GM12878 (cell line): ENCODE data around the gene GLMN.

Experiments used
- BHLHE40 ChIP-seq, 2 experiments: fragments of 450-650 bp in 1 of 2; IDR thresholded peaks; 2 replicates each; pipeline ENCODE4 v1.6.1; 2011 to 2017; ENCODE audit warnings: low read depth in 2 of 2, borderline replicate concordance in 1 of 2, improper control_type of control experiment in 1 of 2, low read length in 1 of 2, mild to moderate bottlenecking in 1 of 2
- CHD2 ChIP-seq: IDR thresholded peaks from 2 replicates; pipeline ENCODE4 v1.6.1; 2011; ENCODE audit warnings: low read depth, low read length, improper control_type of control experiment, borderline replicate concordance
- FOXM1 ChIP-seq: IDR thresholded peaks from 2 replicates; pipeline ENCODE4 v1.6.1; 2012; ENCODE audit warnings: low read depth, mild to moderate bottlenecking, inconsistent platforms, low read length, moderate library complexity
- MEF2A ChIP-seq: IDR thresholded peaks from 2 replicates; pipeline ENCODE4 v1.6.1; 2011; ENCODE audit warnings: low read depth, mild to moderate bottlenecking, low read length, moderate library complexity; ENCODE audit not compliant: insufficient read depth
- POLR2A ChIP-seq: IDR thresholded peaks from 2 replicates; pipeline ENCODE4 v1.6.1; 2011; ENCODE audit warnings: low read depth, mild to moderate bottlenecking, low read length
- TF ChIP-seq, protein P1 (sequence below), 3 experiments: IDR thresholded peaks in 2 of 3; conservative IDR thresholded peaks in 1 of 3; 2 replicates each; pipeline ENCODE4 v1.5.1; 2011; ENCODE audit warnings: low read depth in 3 of 3, low read length in 3 of 3, mild to moderate bottlenecking in 3 of 3, control low read depth in 2 of 3, moderate library complexity in 2 of 3, inconsistent platforms in 1 of 3, mixed read lengths in 1 of 3; ENCODE audit not compliant: control insufficient read depth in 2 of 3, insufficient read depth in 1 of 3; ENCODE audit errors: extremely low read depth in 1 of 3
- TF ChIP-seq, protein P2 (sequence below): fragments of 450-650 bp; IDR thresholded peaks from 2 replicates; pipeline ENCODE4 v1.6.1; 2017; ENCODE audit warnings: borderline replicate concordance

DNA sequence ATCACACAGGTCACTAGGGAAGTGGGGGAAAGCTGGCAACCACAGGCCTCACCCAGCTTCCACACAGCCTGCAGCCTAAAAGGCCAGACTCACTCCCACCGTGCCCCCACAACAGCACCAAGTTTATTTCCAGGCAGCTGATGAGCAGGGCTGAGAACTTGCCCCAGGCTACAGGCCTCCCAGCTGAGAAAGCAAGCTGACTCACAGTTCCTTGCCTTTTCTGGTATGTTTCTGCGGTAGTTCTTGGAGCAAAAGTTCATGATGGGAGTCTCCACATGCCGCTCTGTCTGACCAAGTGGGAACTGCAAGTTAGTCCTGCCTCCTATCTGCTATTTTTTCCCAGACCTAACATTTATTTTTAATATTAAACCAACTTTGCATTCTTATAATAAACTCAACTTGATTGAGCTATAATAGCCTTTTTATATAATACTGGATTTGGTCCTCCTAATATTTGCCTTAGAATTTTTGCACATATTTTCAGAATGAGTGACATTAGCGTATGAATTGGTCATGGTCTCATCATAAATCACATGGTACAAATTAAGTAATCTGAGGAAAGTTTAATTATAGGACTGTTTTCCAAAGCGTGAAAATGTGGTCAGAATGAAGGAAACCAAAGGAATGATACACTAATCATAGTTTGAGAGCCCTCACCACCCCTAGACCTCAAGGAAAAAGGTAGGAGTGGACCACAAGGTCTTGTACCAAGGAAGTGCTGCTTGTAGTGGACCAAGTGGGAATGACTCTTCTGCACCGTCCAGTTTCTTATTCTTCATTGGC is 30.8 kb upstream of the GLMN start:
- TF ChIP-seq FOXM1, result no peak
- TF ChIP-seq, protein P1, sequence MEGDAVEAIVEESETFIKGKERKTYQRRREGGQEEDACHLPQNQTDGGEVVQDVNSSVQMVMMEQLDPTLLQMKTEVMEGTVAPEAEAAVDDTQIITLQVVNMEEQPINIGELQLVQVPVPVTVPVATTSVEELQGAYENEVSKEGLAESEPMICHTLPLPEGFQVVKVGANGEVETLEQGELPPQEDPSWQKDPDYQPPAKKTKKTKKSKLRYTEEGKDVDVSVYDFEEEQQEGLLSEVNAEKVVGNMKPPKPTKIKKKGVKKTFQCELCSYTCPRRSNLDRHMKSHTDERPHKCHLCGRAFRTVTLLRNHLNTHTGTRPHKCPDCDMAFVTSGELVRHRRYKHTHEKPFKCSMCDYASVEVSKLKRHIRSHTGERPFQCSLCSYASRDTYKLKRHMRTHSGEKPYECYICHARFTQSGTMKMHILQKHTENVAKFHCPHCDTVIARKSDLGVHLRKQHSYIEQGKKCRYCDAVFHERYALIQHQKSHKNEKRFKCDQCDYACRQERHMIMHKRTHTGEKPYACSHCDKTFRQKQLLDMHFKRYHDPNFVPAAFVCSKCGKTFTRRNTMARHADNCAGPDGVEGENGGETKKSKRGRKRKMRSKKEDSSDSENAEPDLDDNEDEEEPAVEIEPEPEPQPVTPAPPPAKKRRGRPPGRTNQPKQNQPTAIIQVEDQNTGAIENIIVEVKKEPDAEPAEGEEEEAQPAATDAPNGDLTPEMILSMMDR (IDR thresholded peaks at IDR 0.05 in 2 of 3, conservative IDR thresholded peaks at IDR 0.05 in 1 of 3; ENCODE audit: control insufficient read depth in 2 of 3, extremely low read depth in 1 of 3, insufficient read depth in 1 of 3, low read depth in 3 of 3, low read length in 3 of 3), result no peak
- TF ChIP-seq CHD2, result no peak
- TF ChIP-seq POLR2A, result no peak
- TF ChIP-seq MEF2A, result no peak
- TF ChIP-seq, protein P2, sequence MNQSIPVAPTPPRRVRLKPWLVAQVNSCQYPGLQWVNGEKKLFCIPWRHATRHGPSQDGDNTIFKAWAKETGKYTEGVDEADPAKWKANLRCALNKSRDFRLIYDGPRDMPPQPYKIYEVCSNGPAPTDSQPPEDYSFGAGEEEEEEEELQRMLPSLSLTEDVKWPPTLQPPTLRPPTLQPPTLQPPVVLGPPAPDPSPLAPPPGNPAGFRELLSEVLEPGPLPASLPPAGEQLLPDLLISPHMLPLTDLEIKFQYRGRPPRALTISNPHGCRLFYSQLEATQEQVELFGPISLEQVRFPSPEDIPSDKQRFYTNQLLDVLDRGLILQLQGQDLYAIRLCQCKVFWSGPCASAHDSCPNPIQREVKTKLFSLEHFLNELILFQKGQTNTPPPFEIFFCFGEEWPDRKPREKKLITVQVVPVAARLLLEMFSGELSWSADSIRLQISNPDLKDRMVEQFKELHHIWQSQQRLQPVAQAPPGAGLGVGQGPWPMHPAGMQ, result no peak
- no peak for TF ChIP-seq BHLHE40 (IDR thresholded peaks at IDR 0.05; ENCODE audit: borderline replicate concordance in 1 of 2, low read depth in 2 of 2, low read length in 1 of 2)
